CMK (cell line): ENCODE data around the gene DDHD1.
"Not testable (repeated sequence)": the region's sequence is repeated elsewhere in the genome, so short reads cannot be mapped to it uniquely, and the experiment has no call there.

Experiments used
- DNase-seq: peaks from one replicate; pipeline ENCODE4 v3.0.0-alpha.2; 2010; ENCODE audit warnings: low read depth

Gene DDHD1

GRCh38 chr14:53152887-53153701, at the start of gene DDHD1:
Gene DDHD1, minus strand, starts transcription at chr14:53153323. Its CDS starts 225 bp downstream, at chr14:53153098.
- peak; percentile 54 for DNase-seq

GRCh38 chr14:53195949-53196348, 42.8 kb upstream of the DDHD1 start:
- DNase-seq, result no peak

GRCh38 chr14:53193193-53193592, 40.1 kb upstream of the DDHD1 start:
- DNase-seq, result no peak

GRCh38 chr14:53192052-53192760, 39.1 kb upstream of the DDHD1 start:
- DNase-seq, result no peak

GRCh38 chr14:53190938-53191337, 37.8 kb upstream of the DDHD1 start:
- no peak for DNase-seq

- no peak for DNase-seq
These were observed 34.9 kb upstream of the DDHD1 start for GRCh38 chr14:53187921-53188463.

- DNase-seq, result no peak
These were observed 33.4 kb upstream of the DDHD1 start for GRCh38 chr14:53186532-53186931.

- no peak for DNase-seq
These were observed 30.5 kb upstream of the DDHD1 start for GRCh38 chr14:53183611-53184010.

- no peak for DNase-seq
These were observed 29.9 kb upstream of the DDHD1 start for GRCh38 chr14:53183056-53183455.

GRCh38 chr14:53181463-53182081, 28.4 kb upstream of the DDHD1 start:
- DNase-seq, result not testable (repeated sequence)

GRCh38 chr14:53180272-53181221, 27.4 kb upstream of the DDHD1 start:
- no peak for DNase-seq

- not testable (repeated sequence) for DNase-seq
These were observed 26.4 kb upstream of the DDHD1 start for GRCh38 chr14:53179486-53180005.

- DNase-seq, result no peak
These were observed 22.3 kb upstream of the DDHD1 start for GRCh38 chr14:53175375-53175774.

GRCh38 chr14:53174918-53175317, 21.8 kb upstream of the DDHD1 start:
- DNase-seq, result no peak

- no peak for DNase-seq
These were observed 15.7 kb upstream of the DDHD1 start for GRCh38 chr14:53168786-53169185.

- no peak for DNase-seq
These were observed 14.6 kb upstream of the DDHD1 start for GRCh38 chr14:53167602-53168328.

GRCh38 chr14:53161758-53162435, 8.8 kb upstream of the DDHD1 start:
- DNase-seq, result no peak

GRCh38 chr14:53156238-53156637, 3.1 kb upstream of the DDHD1 start:
- no peak for DNase-seq

GRCh38 chr14:53153702-53154112, 584 bp upstream of the DDHD1 start:
- no peak for DNase-seq
